MCF 10A (cell line): Measurements from ENCODE around the gene ARHGEF28. TPM values are rescaled to one million over a fixed set of nuclear protein-coding genes. Genes with fewer than 3 reads are reported as not detected.
A peak's percentile ranks its signal among the peaks of the same experiment; 100 is the strongest.

Experiments used
- BruUV-seq: library from RNA; stranded (reverse); fragments of 400-500 nt; replicated peaks from 2 replicates; lab custom pipeline; 2021; lab: Mats Ljungman, UMichigan
- CTCF ChIA-PET: fragments of 300-600 bp; sonication (Branson Sonifier 250); formaldehyde crosslinking; extraction: SDS; loops from one replicate; lab custom pipeline; 2021; ENCODE audit warnings: antibody characterized with exemption, inconsistent platforms; lab: Yijun Ruan, JAX
- POLR2A ChIA-PET: fragments of 300-600, 350-650 bp; sonication (Branson Sonifier 250); formaldehyde crosslinking; extraction: SDS; loops from one replicate; lab custom pipeline; 2020; ENCODE audit warnings: antibody characterized with exemption, inconsistent platforms; lab: Yijun Ruan, JAX
- DNase-seq: peaks from one replicate; pipeline ENCODE4 v3.0.0-alpha.2; 2018; ENCODE audit not compliant: unreplicated experiment
- H3K27ac Mint-ChIP-seq: one replicate; pipeline ENCODE4 v1.8.0; 2022; ENCODE audit warnings: mild to moderate bottlenecking, low read depth, mixed read lengths; ENCODE audit not compliant: unreplicated experiment
- H3K27me3 Mint-ChIP-seq: one replicate; pipeline ENCODE4 v1.8.0; 2022; ENCODE audit warnings: mixed read lengths; ENCODE audit not compliant: insufficient read depth, unreplicated experiment
- H3K36me3 Mint-ChIP-seq: one replicate; pipeline ENCODE4 v1.8.0; 2022; ENCODE audit warnings: mild to moderate bottlenecking, moderate library complexity, mixed read lengths; ENCODE audit not compliant: insufficient read depth, unreplicated experiment
- H3K4me1 Mint-ChIP-seq: one replicate; pipeline ENCODE4 v1.8.0; 2022; ENCODE audit warnings: mixed read lengths; ENCODE audit not compliant: insufficient read depth, unreplicated experiment
- H3K4me3 Mint-ChIP-seq: one replicate; pipeline ENCODE4 v1.8.0; 2022; ENCODE audit warnings: mild to moderate bottlenecking, moderate library complexity, mixed read lengths; ENCODE audit not compliant: unreplicated experiment
- H3K9me3 Mint-ChIP-seq: one replicate; pipeline ENCODE4 v1.8.0; 2022; ENCODE audit warnings: mixed read lengths; ENCODE audit not compliant: unreplicated experiment
- intact Hi-C: fragments of 100-400 bp; cut with micrococcal nuclease; formaldehyde crosslinking; loops from 2 replicates; pipeline ENCODE4 v1.14.1; 2022
- total RNA-seq: library from RNA; stranded (reverse); gene quantifications from 2 replicates; pipeline ENCODE4 v1.2.3, GENCODE V29; 2022
- TF ChIP-seq, protein P1 (sequence below): fragments of 200-600 bp; IDR thresholded peaks from one replicate; pipeline ENCODE4 v1.8.0; 2022; ENCODE audit warnings: antibody characterized with exemption, mild to moderate bottlenecking; ENCODE audit not compliant: unreplicated experiment

Gene ARHGEF28
- total RNA-seq, 1 experiment from 2014 or later, result 34.8 TPM

DNA sequence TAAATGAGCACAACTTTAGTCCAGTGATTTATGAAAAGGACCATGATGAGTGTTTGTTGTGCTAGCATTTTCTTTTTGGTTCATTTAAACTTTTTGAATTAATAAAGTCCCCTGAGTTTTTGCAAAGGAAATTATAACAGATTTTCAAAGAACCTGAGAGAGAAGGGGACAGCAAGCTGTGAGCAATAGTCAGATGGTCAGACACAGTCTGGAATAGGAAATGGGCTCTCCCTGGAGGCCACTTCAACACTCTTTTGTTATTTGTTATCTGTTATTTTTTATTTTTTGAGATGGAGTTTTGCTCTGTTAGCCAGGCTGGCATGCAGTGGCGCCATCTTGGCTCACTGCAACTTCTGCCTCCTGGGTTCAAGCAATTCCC, 171.1 kb downstream of the ARHGEF28 start:
- TSS peak; percentile 23 for BruUV-seq
- no peaks in the 10 kb centered on the region for H3K27me3 Mint-ChIP-seq
- peak overlapping the region; percentile 68 for H3K27ac Mint-ChIP-seq
- DNase-seq, result no peak
- intact Hi-C loops, result no loop called here
- TF ChIP-seq, protein P1, sequence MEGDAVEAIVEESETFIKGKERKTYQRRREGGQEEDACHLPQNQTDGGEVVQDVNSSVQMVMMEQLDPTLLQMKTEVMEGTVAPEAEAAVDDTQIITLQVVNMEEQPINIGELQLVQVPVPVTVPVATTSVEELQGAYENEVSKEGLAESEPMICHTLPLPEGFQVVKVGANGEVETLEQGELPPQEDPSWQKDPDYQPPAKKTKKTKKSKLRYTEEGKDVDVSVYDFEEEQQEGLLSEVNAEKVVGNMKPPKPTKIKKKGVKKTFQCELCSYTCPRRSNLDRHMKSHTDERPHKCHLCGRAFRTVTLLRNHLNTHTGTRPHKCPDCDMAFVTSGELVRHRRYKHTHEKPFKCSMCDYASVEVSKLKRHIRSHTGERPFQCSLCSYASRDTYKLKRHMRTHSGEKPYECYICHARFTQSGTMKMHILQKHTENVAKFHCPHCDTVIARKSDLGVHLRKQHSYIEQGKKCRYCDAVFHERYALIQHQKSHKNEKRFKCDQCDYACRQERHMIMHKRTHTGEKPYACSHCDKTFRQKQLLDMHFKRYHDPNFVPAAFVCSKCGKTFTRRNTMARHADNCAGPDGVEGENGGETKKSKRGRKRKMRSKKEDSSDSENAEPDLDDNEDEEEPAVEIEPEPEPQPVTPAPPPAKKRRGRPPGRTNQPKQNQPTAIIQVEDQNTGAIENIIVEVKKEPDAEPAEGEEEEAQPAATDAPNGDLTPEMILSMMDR, result no peak
- H3K4me1 Mint-ChIP-seq, result peaks cover 13% of the 10 kb centered on the region
- peaks cover 19% of the 10 kb centered on the region for H3K36me3 Mint-ChIP-seq
- no peak overlapping the region for H3K4me3 Mint-ChIP-seq
- no peaks in the 10 kb centered on the region for H3K9me3 Mint-ChIP-seq
- POLR2A ChIA-PET, result interaction anchor here (1.0 to 3.6 kb wide), 6 partner anchors 9 to 206 kb away, joined by 3 to 23 read pairs (median 6); no protein-coding TSS in a partner anchor
- CTCF ChIA-PET, result interaction anchor here (0.7 to 12.4 kb wide), 5 partner anchors 26 to 619 kb away, joined by 3 to 298 read pairs (median 13); no protein-coding TSS in a partner anchor

DNA sequence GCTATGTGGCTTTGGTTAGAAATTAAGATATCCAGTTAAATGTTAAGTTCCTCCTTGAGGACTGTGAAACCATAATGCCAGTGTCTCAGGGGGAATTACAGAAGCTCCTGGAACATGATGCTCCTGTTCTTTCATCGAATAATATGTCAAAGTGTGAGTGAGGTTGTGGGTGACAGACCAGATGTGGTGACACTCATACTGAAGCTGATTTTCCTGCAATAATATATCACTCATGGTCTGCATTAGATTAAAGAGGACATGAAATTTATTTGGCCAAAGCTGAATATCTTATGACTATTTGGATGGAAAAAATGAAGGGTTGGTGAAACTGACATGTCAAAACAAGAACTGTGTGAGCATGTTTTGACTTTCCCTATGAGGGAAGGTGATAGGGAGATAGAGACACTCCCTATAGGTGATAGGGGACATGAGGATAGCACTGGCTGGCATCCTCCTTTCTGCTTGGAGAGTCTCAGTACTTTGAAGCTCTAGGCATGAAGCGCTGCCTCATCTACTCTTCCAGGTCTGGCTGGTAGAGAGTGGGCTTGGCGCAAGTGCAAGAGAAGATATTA, 173.5 kb downstream of the ARHGEF28 start:
- no peak overlapping the region for H3K4me3 Mint-ChIP-seq
- TF ChIP-seq, protein P1, result no peak
- ChIA-PET POLR2A (interaction anchor here (0.7 to 3.6 kb wide), 4 partner anchors 14 to 231 kb away, joined by 3 to 27 read pairs (median 4); no protein-coding TSS in a partner anchor), CTCF (interaction anchor here (0.7 to 1.4 kb wide), 8 partner anchors 9 to 208 kb away, joined by 3 to 5 read pairs (median 3); no protein-coding TSS in a partner anchor)
- no peaks in the 10 kb centered on the region for H3K9me3 Mint-ChIP-seq
- DNase-seq, result no peak
- no TSS peak for BruUV-seq
- H3K36me3 Mint-ChIP-seq, result peaks cover 29% of the 10 kb centered on the region
- peaks cover 13% of the 10 kb centered on the region for H3K4me1 Mint-ChIP-seq
- H3K27ac Mint-ChIP-seq, result no peak overlapping the region
- no peaks in the 10 kb centered on the region for H3K27me3 Mint-ChIP-seq
- intact Hi-C loops, result no loop called here

DNA sequence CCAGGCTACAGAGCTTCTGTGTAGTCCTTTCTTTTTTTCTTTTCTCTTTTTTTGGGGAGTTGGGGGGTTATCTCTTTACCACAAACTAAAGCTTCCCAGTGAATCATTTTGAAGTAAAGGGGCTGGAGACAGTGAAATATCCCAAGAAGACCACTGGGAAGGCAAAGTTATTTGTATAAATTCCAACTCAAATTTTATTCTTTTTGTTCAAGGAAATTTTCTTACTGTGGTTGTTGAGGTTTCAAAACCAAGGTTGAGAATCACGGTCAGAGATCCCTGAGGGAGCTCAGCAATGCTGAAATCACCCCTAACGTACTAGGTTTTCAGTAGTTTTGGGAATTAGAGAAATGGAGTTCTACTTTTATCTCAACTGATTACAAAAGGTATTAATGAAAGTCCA, 175.7 kb downstream of the ARHGEF28 start:
- BruUV-seq, result no TSS peak
- no peak overlapping the region for H3K4me3 Mint-ChIP-seq
- H3K9me3 Mint-ChIP-seq, result no peaks in the 10 kb centered on the region
- no peak for DNase-seq
- no peak overlapping the region for H3K27ac Mint-ChIP-seq
- H3K4me1 Mint-ChIP-seq, result peaks cover 3% of the 10 kb centered on the region
- H3K36me3 Mint-ChIP-seq, result peaks cover 23% of the 10 kb centered on the region
- intact Hi-C loops, result no loop called here
- TF ChIP-seq, protein P1, result no peak
- H3K27me3 Mint-ChIP-seq, result no peaks in the 10 kb centered on the region
- POLR2A ChIA-PET, result interaction anchor here (3.6 kb wide), 1 partner anchor 12 kb away, joined by 27 read pairs; no protein-coding TSS in a partner anchor
- CTCF ChIA-PET, result interaction anchor here (0.8 to 1.7 kb wide), 3 partner anchors 9 to 243 kb away, joined by 4 to 5 read pairs (median 5); no protein-coding TSS in a partner anchor

DNA sequence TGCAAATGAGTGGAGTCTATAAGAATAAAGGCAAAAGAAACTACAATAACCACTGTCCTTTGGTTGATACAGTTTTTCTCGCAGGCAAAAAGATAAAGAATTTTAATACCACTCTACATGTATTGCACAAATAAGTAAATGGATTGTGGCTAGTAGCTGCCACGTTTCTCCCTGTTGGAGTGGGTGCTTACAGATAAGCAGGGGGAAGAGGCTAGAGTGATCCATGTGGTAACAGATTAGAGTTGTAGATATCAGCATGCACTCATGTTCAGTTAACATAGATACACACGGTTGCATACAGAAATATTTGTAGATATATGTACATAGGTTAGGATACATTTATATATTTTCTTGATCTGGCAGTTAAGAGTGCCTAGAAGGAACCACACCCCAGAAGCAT, 179.5 kb downstream of the ARHGEF28 start:
- no TSS peak for BruUV-seq
- intact Hi-C loops, result no loop called here
- Mint-ChIP-seq H3K9me3 (no peaks in the 10 kb centered on the region), H3K36me3 (peaks cover 15% of the 10 kb centered on the region), H3K27me3 (no peaks in the 10 kb centered on the region), H3K4me1 (no peaks in the 10 kb centered on the region), H3K27ac (no peak overlapping the region), H3K4me3 (no peak overlapping the region)
- no peak for DNase-seq
- ChIA-PET CTCF (interaction anchor here (0.7 to 2.4 kb wide), 3 partner anchors 12 to 215 kb away, joined by 3 to 9 read pairs (median 3); no protein-coding TSS in a partner anchor), POLR2A (interaction anchor here (0.7 to 1.2 kb wide), 2 partner anchors 9 to 21 kb away, joined by 3 to 8 read pairs; no protein-coding TSS in a partner anchor)
- TF ChIP-seq, protein P1, result no peak
